Pancreas (tissue), 10 donors: ENCODE results near the gene IGF2. TPM values are rescaled to one million over a fixed set of nuclear protein-coding genes. Genes with fewer than 3 reads are reported as not detected.

Source experiments
- ATAC-seq, 4 donors: fragments of 200-7000 bp; cut with Tn5 transposase; one replicate each; pipeline versions ENCODE4 v1.8.0 to v1.9.1; 2020; ENCODE audit warnings: mild to moderate bottlenecking in 4 of 4, moderate library complexity in 4 of 4
- DNase-seq, 6 donors: peaks; one replicate each; pipeline ENCODE4 v3.0.0-alpha.2; 2020
- FAIRE-seq: peaks from 2 replicates; lab custom pipeline; 2012; peaks lifted over from hg19 to GRCh38; lab: Jason Lieb, UNC
- H3K27ac ChIP-seq, 4 donors: fragments of 200-600 bp; sonication (generic); 1 replicate in 3 of 4; 2 replicates in 1 of 4; pipeline versions ENCODE4 v1.5.0 to v1.8.0; 2020
- H3K27me3 ChIP-seq, 4 donors: fragments of 200-600 bp; one replicate each; pipeline ENCODE4 v1.8.0; 2021
- H3K36me3 ChIP-seq, 3 donors: fragments of 200-600 bp; sonication (generic) in 1 of 3; one replicate each; pipeline versions ENCODE4 v1.5.0 to v1.8.0; 2020 to 2021
- H3K4me1 ChIP-seq, 3 donors: fragments of 200-600 bp; one replicate each; pipeline ENCODE4 v1.8.0; 2021
- H3K4me3 ChIP-seq, 4 donors: fragments of 200-600 bp; sonication (generic) in 2 of 4; one replicate each; pipeline versions ENCODE4 v1.5.0 to v1.8.0; 2020 to 2021
- H3K9me3 ChIP-seq, 4 donors: fragments of 200-600 bp; one replicate each; pipeline ENCODE4 v1.8.0; 2021
- CTCF ChIP-seq, 4 donors: fragments of 200-600 bp; sonication (generic) in 3 of 4; IDR thresholded peaks; one replicate each; pipeline versions ENCODE4 v1.5.0 to v1.8.0; 2021; ENCODE audit warnings: antibody characterized with exemption in 4 of 4
- WGBS, 2 donors: extraction: QIAGEN DNeasy Blood & Tissue Kit; methylation state at CpG; one replicate each; pipeline ENCODE4 v1.1.7; 2013; 5-methylcytosine and 5-hydroxymethylcytosine counted together
- intact Hi-C, 3 donors: fragments of 100-400 bp; cut with DNase I; formaldehyde crosslinking; loops; one replicate each; pipeline versions ENCODE4 v1.11.1 to v1.14.2; 2022
- polyA plus RNA-seq, 2 donors: library from polyadenylated mRNA; stranded (reverse); fragments of 200-250 nt; gene quantifications; one replicate each; pipeline ENCODE4 v1.2.3, GENCODE V29; 2013
- total RNA-seq, 6 donors: library from RNA; stranded (reverse); fragmentation: NEBNext Ultra II Directional in 4 of 6; extraction: Animal tissue kit (Norgen Biotek cat#: 25700) in 4 of 6; gene quantifications; one replicate each; pipeline versions ENCODE4 v1.2.1 to v1.2.4, GENCODE V29; 2021 to 2023
- donor health status: healthy with polysubstance abuse.
- donor health status: DM: no; HTN: no; CAD: no; lungs with moderate emphysema.
- donor health status: DM: no; HTN: no; CAD: no.
- donor health status: control.
- donor health status: control.
- donor health status: Bipolar disorder and iron deficiency.
- donor health status: DM: yes; HTN: yes; CAD: no.
- donor health status: DM: no; HTN: no; CAD: no.
- donor health status: DM: no; HTN: no; CAD: no.
- donor health status: DM: yes; HTN: yes; CAD: no.

The IGF2 gene
- total and polyA plus RNA-seq, 8 donors, result 6.0 to 99.9 (median 21.5) TPM

- intact Hi-C loops, result no loop called here
- peak overlapping the region in 1 of 4 donors; percentile 46 for H3K27ac ChIP-seq
- TF ChIP-seq CTCF (IDR thresholded peaks at IDR 0.05), result no peak
- H3K4me1 ChIP-seq, result peaks cover 0 to 5% (median 0%) of the 10 kb centered on the region in 3 donors
- WGBS, 2 donors, result 61 to 66% methylated on average over 18 of the region's 18 CpGs
- no peak overlapping the region for H3K4me3 ChIP-seq
- H3K27me3 ChIP-seq, result no peaks in the 10 kb centered on the region
- DNase-seq, result peak in 3 of 6 donors; percentile 50 to 76 (median 52)
- ATAC-seq, result peak in 1 of 4 donors; percentile 2
- H3K9me3 ChIP-seq, result no peaks in the 10 kb centered on the region
- H3K36me3 ChIP-seq, result no peaks in the 10 kb centered on the region
- FAIRE-seq, result no peak
These were observed 45.4 kb downstream of the IGF2 start for GRCh38 chr11:2093575-2094353.

- peak; percentile 94 to 97 (median 96) for ATAC-seq
These were observed 46.2 kb downstream of the IGF2 start for GRCh38 chr11:2092956-2093412.

GRCh38 chr11:2092464-2092910 lies 46.7 kb downstream of the IGF2 start:
- H3K36me3 ChIP-seq, result no peaks in the 10 kb centered on the region
- no peak for FAIRE-seq
- TF ChIP-seq CTCF (IDR thresholded peaks at IDR 0.05), result no peak
- H3K9me3 ChIP-seq, result no peaks in the 10 kb centered on the region
- H3K27ac ChIP-seq, result peak overlapping the region in 2 of 4 donors; percentile 29 to 46
- intact Hi-C loops, result no loop called here
- no peak for ATAC-seq
- no peaks in the 10 kb centered on the region for H3K27me3 ChIP-seq
- H3K4me3 ChIP-seq, result no peak overlapping the region
- H3K4me1 ChIP-seq, result peaks cover 0 to 5% (median 0%) of the 10 kb centered on the region in 3 donors
- 76 to 84% methylated on average over 9 of the region's 9 CpGs for WGBS, 2 donors
- DNase-seq, result peak in 1 of 6 donors; percentile 77

More at GRCh38 chr11:2092956-2093412, 46.2 kb downstream of the IGF2 start:
- intact Hi-C loops, result no loop called here
- H3K4me1 ChIP-seq, result peaks cover 0 to 5% (median 0%) of the 10 kb centered on the region in 3 donors
- H3K36me3 ChIP-seq, result no peaks in the 10 kb centered on the region
- H3K9me3 ChIP-seq, result no peaks in the 10 kb centered on the region
- no peaks in the 10 kb centered on the region for H3K27me3 ChIP-seq
- FAIRE-seq (no peak), DNase-seq (peak; percentile 93 to 100 (median 97))
- WGBS, 2 donors, result 6 to 14% methylated on average over 8 to 10 of the region's 10 CpGs
- TF ChIP-seq CTCF (IDR thresholded peaks at IDR 0.05), result no peak
- H3K4me3 ChIP-seq, result no peak overlapping the region
- peak overlapping the region in 2 of 4 donors; percentile 29 to 46 for H3K27ac ChIP-seq

- Histone ChIP-seq H3K4me3 (no peak overlapping the region), H3K4me1 (peaks cover 0 to 5% (median 0%) of the 10 kb centered on the region in 3 donors), H3K27me3 (no peaks in the 10 kb centered on the region), H3K36me3 (no peaks in the 10 kb centered on the region), H3K9me3 (no peaks in the 10 kb centered on the region), H3K27ac (no peak overlapping the region)
- no peak for TF ChIP-seq CTCF (IDR thresholded peaks at IDR 0.05)
- WGBS, 2 donors, result 76 to 81% methylated on average over 18 of the region's 18 CpGs
- FAIRE-seq (no peak), ATAC-seq (no peak), DNase-seq (peak in 1 of 6 donors; percentile 44)
- intact Hi-C loops, result no loop called here
These were observed 47.3 kb downstream of the IGF2 start for GRCh38 chr11:2091786-2092463.
